Stimulated activated CD4-positive, alpha-beta T cell treated with anti-CD3 and anti-CD28 coated beads, TNF-alpha, amount 100 ng/mL, for 1 hour (primary cell): ENCODE measurements around the gene PGA4.
"Not testable (repeated sequence)": the region's sequence is repeated elsewhere in the genome, so short reads cannot be mapped to it uniquely, and the experiment has no call there.

Source experiments
- DNase-seq, 3 donors: peaks; one replicate each; pipeline ENCODE4 v3.0.0-alpha.2; 2020; ENCODE audit warnings: low read depth in 3 of 3, low spot score in 1 of 3

PGA4 gene

GRCh38 chr11:61222047-61222446, at the start of gene PGA4:
Gene PGA4 (plus strand): TSS chr11:61222347. CDS start chr11:61222401, 54 bp downstream.
- not testable (repeated sequence) for DNase-seq

- DNase-seq = no peak
These were observed 49.8 kb upstream of the PGA4 start for GRCh38 chr11:61172356-61172755.

GRCh38 chr11:61172888-61173287, 49.3 kb upstream of the PGA4 start:
- DNase-seq = no peak

- no peak for DNase-seq
These were observed 48.7 kb upstream of the PGA4 start for GRCh38 chr11:61173456-61173855.

GRCh38 chr11:61174273-61174672, 47.9 kb upstream of the PGA4 start:
- no peak for DNase-seq

- no peak for DNase-seq
These were observed 47.2 kb upstream of the PGA4 start for GRCh38 chr11:61174949-61175348.

- DNase-seq = no peak
These were observed 45.7 kb upstream of the PGA4 start for GRCh38 chr11:61176446-61176845.

GRCh38 chr11:61180205-61180604, 41.9 kb upstream of the PGA4 start:
- DNase-seq = not testable (repeated sequence)

GRCh38 chr11:61181489-61181888, 40.7 kb upstream of the PGA4 start:
- no peak for DNase-seq

- no peak for DNase-seq
These were observed 38.5 kb upstream of the PGA4 start for GRCh38 chr11:61183645-61184044.

GRCh38 chr11:61186504-61186903, 35.6 kb upstream of the PGA4 start:
- DNase-seq = no peak

GRCh38 chr11:61187505-61188130, 34.5 kb upstream of the PGA4 start:
- DNase-seq = peak; percentile 40 to 65 (median 60)

GRCh38 chr11:61189933-61190332, 32.2 kb upstream of the PGA4 start:
- no peak for DNase-seq

- no peak for DNase-seq
These were observed 28.6 kb upstream of the PGA4 start for GRCh38 chr11:61193596-61193995.

GRCh38 chr11:61194169-61194671, 27.9 kb upstream of the PGA4 start:
- DNase-seq = no peak

- no peak for DNase-seq
These were observed 27.0 kb upstream of the PGA4 start for GRCh38 chr11:61194981-61195695.

GRCh38 chr11:61195719-61196118, 26.4 kb upstream of the PGA4 start:
- DNase-seq = no peak

GRCh38 chr11:61198361-61198760, 23.8 kb upstream of the PGA4 start:
- DNase-seq = no peak

- DNase-seq = no peak
These were observed 23.1 kb upstream of the PGA4 start for GRCh38 chr11:61198948-61199523.

- DNase-seq = no peak
These were observed 20.7 kb upstream of the PGA4 start for GRCh38 chr11:61201476-61201875.

- not testable (repeated sequence) for DNase-seq
These were observed 19.0 kb upstream of the PGA4 start, which contains the start of gene PGA3 for GRCh38 chr11:61202950-61203746. Gene PGA3 (plus strand): TSS chr11:61203515. CDS start chr11:61203565, 50 bp downstream.
